ENCODE measurements around the gene CTNNA3. TPM values are rescaled to one million over a fixed set of nuclear protein-coding genes. Genes with fewer than 3 reads are reported as not detected.
"Not testable (repeated sequence)": the region's sequence is repeated elsewhere in the genome, so short reads cannot be mapped to it uniquely, and the experiment has no call there.

Gene CTNNA3
- polyA plus RNA-seq, 1 experiment, result not detected

- POLR2A ChIA-PET, result no interaction called here
- H3K36me3 ChIP-seq (ENCODE audit: control insufficient read depth, insufficient read depth, low read length), result no peaks in the 10 kb centered on the region
- no peak for TF ChIP-seq CTCF (IDR thresholded peaks at IDR 0.05; ENCODE audit: insufficient read depth, low read depth, low read length)
- CTCF ChIA-PET, result interaction anchor here (0.8 to 4.8 kb wide), 9 partner anchors 9 to 92 kb away, joined by 3 to 131 read pairs (median 6); no protein-coding TSS in a partner anchor
- no peaks in the 10 kb centered on the region; the same call in 1 of the 2 replicates for H3K27me3 ChIP-seq (ENCODE audit: control insufficient read depth, insufficient read depth, low read length)
- DNase-seq (ENCODE audit: low read depth), result no peak
- no peak overlapping the region for H3K4me3 ChIP-seq (ENCODE audit: low read depth, low read length)
These were observed 684 bp upstream of the CTNNA3 start for GRCh38 chr10:67696679-67697078.

- H3K27me3 ChIP-seq (ENCODE audit: control insufficient read depth, insufficient read depth, low read length), result no peaks in the 10 kb centered on the region; the same call in 1 of the 2 replicates
- H3K4me3 ChIP-seq (ENCODE audit: low read depth, low read length), result no peak overlapping the region
- no peak for DNase-seq (ENCODE audit: low read depth)
- no peaks in the 10 kb centered on the region for H3K36me3 ChIP-seq (ENCODE audit: control insufficient read depth, insufficient read depth, low read length)
- no peak for TF ChIP-seq CTCF (IDR thresholded peaks at IDR 0.05; ENCODE audit: insufficient read depth, low read depth, low read length)
- POLR2A ChIA-PET, result no interaction called here
- CTCF ChIA-PET, result interaction anchor here (4.8 kb wide), 1 partner anchor 82 kb away, joined by 131 read pairs; no protein-coding TSS in a partner anchor
These were observed 440 bp downstream of the CTNNA3 start for GRCh38 chr10:67695555-67695954.

GRCh38 chr10:67691861-67692260 lies 4.1 kb downstream of the CTNNA3 start:
- POLR2A ChIA-PET; H3K4me3 ChIP-seq (ENCODE audit: low read depth, low read length); H3K36me3 ChIP-seq (ENCODE audit: control insufficient read depth, insufficient read depth, low read length); DNase-seq (ENCODE audit: low read depth); H3K27me3 ChIP-seq (ENCODE audit: control insufficient read depth, insufficient read depth, low read length); CTCF ChIA-PET: not testable (repeated sequence)

- POLR2A ChIA-PET; H3K27me3 ChIP-seq (ENCODE audit: control insufficient read depth, insufficient read depth, low read length); H3K36me3 ChIP-seq (ENCODE audit: control insufficient read depth, insufficient read depth, low read length); H3K4me3 ChIP-seq (ENCODE audit: low read depth, low read length); DNase-seq (ENCODE audit: low read depth): not testable (repeated sequence)
- CTCF ChIA-PET, result interaction anchor here (1.6 kb wide), 1 partner anchor 89 kb away, joined by 3 read pairs; no protein-coding TSS in a partner anchor
These were observed 5.5 kb downstream of the CTNNA3 start for GRCh38 chr10:67690540-67690939.

GRCh38 chr10:67684140-67684539 lies 11.9 kb downstream of the CTNNA3 start:
- POLR2A ChIA-PET; H3K4me3 ChIP-seq (ENCODE audit: low read depth, low read length); CTCF ChIA-PET; H3K36me3 ChIP-seq (ENCODE audit: control insufficient read depth, insufficient read depth, low read length); DNase-seq (ENCODE audit: low read depth); H3K27me3 ChIP-seq (ENCODE audit: control insufficient read depth, insufficient read depth, low read length): not testable (repeated sequence)

- no peaks in the 10 kb centered on the region for H3K27me3 ChIP-seq (ENCODE audit: control insufficient read depth, insufficient read depth, low read length)
- POLR2A ChIA-PET, result no interaction called here
- no peaks in the 10 kb centered on the region for H3K36me3 ChIP-seq (ENCODE audit: control insufficient read depth, insufficient read depth, low read length)
- DNase-seq (ENCODE audit: low read depth), result no peak
- H3K4me3 ChIP-seq (ENCODE audit: low read depth, low read length), result no peak overlapping the region
- no peak for TF ChIP-seq CTCF (IDR thresholded peaks at IDR 0.05; ENCODE audit: insufficient read depth, low read depth, low read length)
- CTCF ChIA-PET, result no interaction called here
These were observed 17.5 kb downstream of the CTNNA3 start for GRCh38 chr10:67678335-67678974.

Data from BJ (cell line).